HCT116 (cell line): ENCODE data around the gene IDUA. TPM values are rescaled to one million over a fixed set of nuclear protein-coding genes. Genes with fewer than 3 reads are reported as not detected.

Source experiments
- ATAC-seq: fragments of 200-7000 bp; cut with Tn5 transposase; 2 replicates; pipeline ENCODE4 v1.9.1; 2020; ENCODE audit warnings: mild to moderate bottlenecking, moderate library complexity
- BruUV-seq: library from RNA; stranded (reverse); fragments of 400-500 nt; replicated peaks from 2 replicates; lab custom pipeline; 2021; lab: Mats Ljungman, UMichigan
- CTCF ChIA-PET: fragments of 300-600 bp; sonication (Branson Sonifier 250); formaldehyde crosslinking; loops from one replicate; lab custom pipeline; 2021; ENCODE audit warnings: antibody characterized with exemption; lab: Charles Lee
- POLR2A ChIA-PET: fragments of 300-600, 350-600 bp; sonication (Branson Sonifier 250); formaldehyde crosslinking; loops from one replicate; lab custom pipeline; 2021; ENCODE audit warnings: antibody characterized with exemption; lab: Charles Lee
- RAD21 ChIA-PET, 2 experiments: fragments of 300-600 bp; sonication (Branson Sonifier 250); formaldehyde crosslinking; loops; one replicate each; lab custom pipeline; 2023; ENCODE audit warnings: low total read pairs in 2 of 2; ENCODE audit not compliant: uncharacterized antibody in 2 of 2, unreplicated experiment in 2 of 2, low non-redundant PET in 1 of 2; lab: Charles Lee
- DNase-seq: peaks from one replicate; pipeline ENCODE4 v3.0.0-alpha.2; 2010; ENCODE audit warnings: low read depth, low spot score
- H2AFZ ChIP-seq: fragments of 200-600 bp; shearing (Covaris generic), sonication (generic); 2 replicates; pipeline ENCODE4 v1.6.1; 2017; ENCODE audit warnings: low read depth, mixed run types, mixed read lengths, antibody characterized with exemption, low read length; ENCODE audit not compliant: poor library complexity, severe bottlenecking
- H3K27ac ChIP-seq: 2 replicates; pipeline ENCODE4 v1.5.1; 2012; ENCODE audit warnings: low read depth, low read length
- H3K27me3 ChIP-seq: fragments of 200-600 bp; sonication (generic); 2 replicates; pipeline ENCODE4 v1.6.1; 2016; ENCODE audit warnings: mixed run types, low read length, mixed read lengths; ENCODE audit not compliant: insufficient read depth
- H3K36me3 ChIP-seq, 2 experiments: fragments of 200-500 bp in 1 of 2; fragments of 200-600 bp in 1 of 2; sonication (Bioruptor generic) in 1 of 2; sonication (generic) in 1 of 2; 2 replicates each; pipeline versions ENCODE4 v1.5.1 to v1.6.1; 2014 to 2016; ENCODE audit warnings: low read length in 2 of 2, inconsistent platforms in 1 of 2, mixed read lengths in 1 of 2, mixed run types in 1 of 2; ENCODE audit not compliant: insufficient read depth in 2 of 2, control insufficient read depth in 1 of 2
- H3K4me1 ChIP-seq, 2 experiments: fragments of 200-600 bp in 1 of 2; sonication (generic) in 1 of 2; 2 replicates each; pipeline versions ENCODE4 v1.5.1 to v1.6.1; 2012 to 2017; ENCODE audit warnings: low read length in 2 of 2, inconsistent platforms in 1 of 2, mild to moderate bottlenecking in 1 of 2, mixed read lengths in 1 of 2, mixed run types in 1 of 2, moderate library complexity in 1 of 2; ENCODE audit not compliant: insufficient read depth in 2 of 2, control insufficient read depth in 1 of 2
- H3K4me2 ChIP-seq: fragments of 200-600 bp; sonication (generic); 2 replicates; pipeline ENCODE4 v1.6.1; 2017; ENCODE audit warnings: mixed run types, low read length, mixed read lengths
- H3K4me3 ChIP-seq, 2 experiments: fragments of 200-600 bp in 1 of 2; sonication (generic) in 1 of 2; replicated peaks in 1 of 2; 2 replicates each; pipeline ENCODE4 v1.5.1; 2011 to 2016; ENCODE audit warnings: low read length in 2 of 2, control low read depth in 1 of 2, low read depth in 1 of 2, mild to moderate bottlenecking in 1 of 2, mixed read lengths in 1 of 2, mixed run types in 1 of 2
- H3K79me2 ChIP-seq: fragments of 200-600 bp; sonication (generic); 2 replicates; pipeline ENCODE4 v1.6.1; 2017; ENCODE audit warnings: mild to moderate bottlenecking, mixed run types, low read length, moderate library complexity, mixed read lengths; ENCODE audit not compliant: insufficient read depth
- H3K9ac ChIP-seq: fragments of 200-600 bp; sonication (generic); 2 replicates; pipeline ENCODE4 v1.6.1; 2016; ENCODE audit warnings: low read length, mixed read lengths
- H3K9me2 ChIP-seq: fragments of 200-600 bp; sonication (generic), shearing (Covaris generic); 2 replicates; pipeline ENCODE4 v1.6.1; 2017; ENCODE audit warnings: mixed run types, mild to moderate bottlenecking, moderate library complexity; ENCODE audit not compliant: insufficient read depth
- H3K9me3 ChIP-seq, 2 experiments: fragments of 200-500 bp in 1 of 2; fragments of 200-600 bp in 1 of 2; sonication (Bioruptor generic) in 1 of 2; sonication (generic) in 1 of 2; 2 replicates each; pipeline ENCODE4 v1.6.1; 2014 to 2017; ENCODE audit warnings: low read length in 2 of 2, mixed read lengths in 2 of 2, inconsistent platforms in 1 of 2, low read depth in 1 of 2, mild to moderate bottlenecking in 1 of 2, mixed run types in 1 of 2, moderate library complexity in 1 of 2; ENCODE audit not compliant: control insufficient read depth in 1 of 2, insufficient read depth in 1 of 2
- H4K20me1 ChIP-seq: fragments of 200-600 bp; sonication (generic), shearing (Covaris generic); 2 replicates; pipeline ENCODE4 v1.6.1; 2017; ENCODE audit warnings: mixed run types, mild to moderate bottlenecking, moderate library complexity; ENCODE audit not compliant: insufficient read depth
- CBX3 ChIP-seq: IDR thresholded peaks from 2 replicates; pipeline ENCODE4 v1.6.1; 2012; ENCODE audit warnings: low read depth
- CEBPB ChIP-seq: IDR thresholded peaks from 2 replicates; pipeline ENCODE4 v1.6.1; 2012; ENCODE audit warnings: low read depth
- EGR1 ChIP-seq: IDR thresholded peaks from 2 replicates; pipeline ENCODE4 v1.6.1; 2012; ENCODE audit warnings: low read depth
- ELF1 ChIP-seq: IDR thresholded peaks from 2 replicates; pipeline ENCODE4 v1.6.1; 2012; ENCODE audit warnings: low read depth, borderline replicate concordance
- EZH2 ChIP-seq: fragments of 200-600 bp; sonication (generic); IDR thresholded peaks from 2 replicates; pipeline ENCODE4 v1.6.1; 2017; ENCODE audit warnings: antibody characterized with exemption, mixed run types
- JUND ChIP-seq: IDR thresholded peaks from 2 replicates; pipeline ENCODE4 v1.6.1; 2012
- POLR2A ChIP-seq: IDR thresholded peaks from 2 replicates; pipeline ENCODE4 v1.7.0; 2011; ENCODE audit warnings: borderline replicate concordance; ENCODE audit not compliant: insufficient read depth, insufficient read length; ENCODE audit errors: extremely low read depth
- RAD21 ChIP-seq: IDR thresholded peaks from 2 replicates; pipeline ENCODE4 v1.6.1; 2012; ENCODE audit warnings: low read depth, mild to moderate bottlenecking
- SRF ChIP-seq: IDR thresholded peaks from 2 replicates; pipeline ENCODE4 v1.6.1; 2012; ENCODE audit warnings: low read depth
- TCF7L2 ChIP-seq: IDR thresholded peaks from 2 replicates; pipeline ENCODE4 v1.7.0; 2011; ENCODE audit warnings: borderline replicate concordance, inconsistent platforms; ENCODE audit not compliant: insufficient read depth, insufficient read length; ENCODE audit errors: extremely low read depth
- YY1 ChIP-seq: IDR thresholded peaks from 2 replicates; pipeline ENCODE4 v1.6.1; 2011; ENCODE audit warnings: low read length, low read depth, moderate library complexity, mild to moderate bottlenecking; ENCODE audit not compliant: insufficient replicate concordance; ENCODE audit errors: extremely low read depth
- ZFX ChIP-seq: fragments of 450-650 bp; IDR thresholded peaks from 2 replicates; pipeline ENCODE4 v1.6.1; 2017
- ZNF274 ChIP-seq: fragments of 200-500 bp; sonication (Bioruptor generic); IDR thresholded peaks from 2 replicates; pipeline ENCODE4 v1.6.1; 2014; ENCODE audit warnings: mild to moderate bottlenecking, low read depth, low read length, inconsistent platforms
- intact Hi-C: fragments of 100-400 bp; cut with micrococcal nuclease; formaldehyde crosslinking; loops from 2 replicates; pipeline ENCODE4 v1.10.0; 2022
- total RNA-seq: library from RNA; stranded (reverse); gene quantifications from one replicate; pipeline ENCODE4 v1.2.1, GENCODE V29; 2021; ENCODE audit not compliant: unreplicated experiment
- TF ChIP-seq, protein P1 (sequence below): IDR thresholded peaks from 2 replicates; pipeline ENCODE4 v1.6.1; 2012
- TF ChIP-seq, protein P2 (sequence below): IDR thresholded peaks from 2 replicates; pipeline ENCODE4 v1.6.1; 2012; ENCODE audit warnings: low read depth
- TF ChIP-seq, protein P3 (sequence below): IDR thresholded peaks from 2 replicates; pipeline ENCODE4 v1.6.1; 2012
- TF ChIP-seq, protein P4 (sequence below): IDR thresholded peaks from 2 replicates; pipeline ENCODE4 v1.6.1; 2011; ENCODE audit warnings: mild to moderate bottlenecking, low read length, moderate library complexity; ENCODE audit not compliant: insufficient replicate concordance; ENCODE audit errors: extremely low read depth

IDUA gene
- total RNA-seq, 1 experiment from 2014 or later: 28.2 TPM

DNA sequence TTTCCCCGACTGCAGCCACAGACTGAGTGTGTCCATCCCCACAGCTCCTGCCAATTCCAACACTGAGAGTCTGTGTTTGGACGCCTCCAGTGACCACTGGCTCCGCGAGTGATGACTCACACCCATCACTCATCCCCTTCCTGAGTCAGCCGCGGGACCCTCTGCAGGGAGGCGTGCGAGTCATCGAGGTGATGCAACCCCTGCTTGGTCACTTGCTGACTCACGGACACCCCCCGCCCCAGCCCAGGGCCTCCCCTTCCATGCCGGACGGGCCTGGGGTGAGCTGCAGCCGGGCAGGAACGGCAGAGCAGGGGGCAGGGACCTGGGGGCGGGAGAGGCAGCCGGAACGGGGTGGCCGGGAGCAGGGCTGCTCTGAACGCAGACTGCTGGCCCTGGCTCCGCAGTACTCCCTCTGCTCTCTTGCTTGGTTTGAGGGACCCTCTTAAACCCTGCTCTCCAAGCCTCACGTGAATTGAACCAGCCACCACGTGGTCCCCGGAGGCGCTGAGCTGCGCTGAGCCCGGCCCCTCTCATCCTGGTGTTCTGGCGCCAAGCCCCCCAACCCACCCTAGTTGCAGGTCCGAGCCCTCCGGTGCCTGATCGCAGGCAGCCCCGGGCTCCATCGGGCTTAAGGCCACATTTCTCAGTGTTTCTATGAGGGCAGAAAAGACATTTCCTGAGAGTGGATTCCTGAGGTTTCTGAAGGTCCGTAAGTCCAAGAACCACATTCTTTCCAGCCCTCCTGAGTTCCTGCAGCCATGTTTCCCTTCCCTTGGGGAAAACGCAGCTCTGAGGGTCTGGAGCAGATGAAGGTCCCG, 57.0 kb downstream of the IDUA start (continued):
- no peak for TF ChIP-seq ZNF274
- no peak for TF ChIP-seq EZH2
- no peak for TF ChIP-seq RAD21
- TF ChIP-seq, protein P1, sequence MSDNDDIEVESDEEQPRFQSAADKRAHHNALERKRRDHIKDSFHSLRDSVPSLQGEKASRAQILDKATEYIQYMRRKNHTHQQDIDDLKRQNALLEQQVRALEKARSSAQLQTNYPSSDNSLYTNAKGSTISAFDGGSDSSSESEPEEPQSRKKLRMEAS: no peak

DNA sequence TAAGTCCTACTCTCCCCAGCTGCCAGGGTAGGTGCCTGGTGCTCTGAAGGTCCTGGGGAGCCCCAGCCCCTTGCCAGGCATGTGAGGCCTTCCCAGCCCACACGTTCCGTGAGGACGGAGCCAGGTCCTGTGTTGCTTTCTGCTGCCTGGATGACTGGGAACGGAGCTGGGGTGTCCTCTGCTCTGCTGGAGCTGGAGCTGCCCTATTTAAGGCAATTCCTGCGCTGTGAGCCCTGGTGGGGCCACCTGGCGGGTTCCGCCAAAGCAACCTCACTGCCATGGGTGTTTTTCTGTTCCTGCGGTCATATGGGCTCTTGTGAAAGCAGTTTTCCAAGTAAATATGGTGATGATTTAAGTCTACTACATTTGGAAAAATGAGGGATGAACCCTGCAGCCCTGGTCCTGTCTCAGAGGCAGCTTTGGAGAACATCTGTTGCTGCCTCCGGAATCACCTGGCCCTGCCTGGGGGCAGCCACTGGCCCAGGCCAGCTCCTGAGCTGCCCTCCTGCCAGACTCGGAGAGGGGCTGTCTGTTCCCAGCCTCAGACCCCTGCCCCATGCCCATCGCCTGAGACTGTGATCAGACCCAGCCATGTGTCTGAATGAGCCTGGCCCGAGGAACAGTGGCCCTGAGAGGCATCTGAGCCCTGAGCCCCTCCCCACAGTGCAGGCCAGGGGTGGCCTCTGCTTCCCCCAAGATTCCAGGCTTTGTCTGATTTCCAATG, 57.8 kb downstream of the IDUA start:
- peak overlapping the region; percentile 62 for H3K9ac ChIP-seq
- no peak overlapping the region; a peak in 1 of 4 replicates for H3K4me3 ChIP-seq
- peaks cover 50 to 73% of the 10 kb centered on the region in 2 experiments for H3K4me1 ChIP-seq
- no peak for TF ChIP-seq EZH2
- no peak for TF ChIP-seq RAD21
- TF ChIP-seq JUND: no peak
- TF ChIP-seq, protein P2, sequence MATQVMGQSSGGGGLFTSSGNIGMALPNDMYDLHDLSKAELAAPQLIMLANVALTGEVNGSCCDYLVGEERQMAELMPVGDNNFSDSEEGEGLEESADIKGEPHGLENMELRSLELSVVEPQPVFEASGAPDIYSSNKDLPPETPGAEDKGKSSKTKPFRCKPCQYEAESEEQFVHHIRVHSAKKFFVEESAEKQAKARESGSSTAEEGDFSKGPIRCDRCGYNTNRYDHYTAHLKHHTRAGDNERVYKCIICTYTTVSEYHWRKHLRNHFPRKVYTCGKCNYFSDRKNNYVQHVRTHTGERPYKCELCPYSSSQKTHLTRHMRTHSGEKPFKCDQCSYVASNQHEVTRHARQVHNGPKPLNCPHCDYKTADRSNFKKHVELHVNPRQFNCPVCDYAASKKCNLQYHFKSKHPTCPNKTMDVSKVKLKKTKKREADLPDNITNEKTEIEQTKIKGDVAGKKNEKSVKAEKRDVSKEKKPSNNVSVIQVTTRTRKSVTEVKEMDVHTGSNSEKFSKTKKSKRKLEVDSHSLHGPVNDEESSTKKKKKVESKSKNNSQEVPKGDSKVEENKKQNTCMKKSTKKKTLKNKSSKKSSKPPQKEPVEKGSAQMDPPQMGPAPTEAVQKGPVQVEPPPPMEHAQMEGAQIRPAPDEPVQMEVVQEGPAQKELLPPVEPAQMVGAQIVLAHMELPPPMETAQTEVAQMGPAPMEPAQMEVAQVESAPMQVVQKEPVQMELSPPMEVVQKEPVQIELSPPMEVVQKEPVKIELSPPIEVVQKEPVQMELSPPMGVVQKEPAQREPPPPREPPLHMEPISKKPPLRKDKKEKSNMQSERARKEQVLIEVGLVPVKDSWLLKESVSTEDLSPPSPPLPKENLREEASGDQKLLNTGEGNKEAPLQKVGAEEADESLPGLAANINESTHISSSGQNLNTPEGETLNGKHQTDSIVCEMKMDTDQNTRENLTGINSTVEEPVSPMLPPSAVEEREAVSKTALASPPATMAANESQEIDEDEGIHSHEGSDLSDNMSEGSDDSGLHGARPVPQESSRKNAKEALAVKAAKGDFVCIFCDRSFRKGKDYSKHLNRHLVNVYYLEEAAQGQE: no peak
- TF ChIP-seq EGR1: no peak
- TF ChIP-seq CEBPB: no peak
- TF ChIP-seq, protein P3, sequence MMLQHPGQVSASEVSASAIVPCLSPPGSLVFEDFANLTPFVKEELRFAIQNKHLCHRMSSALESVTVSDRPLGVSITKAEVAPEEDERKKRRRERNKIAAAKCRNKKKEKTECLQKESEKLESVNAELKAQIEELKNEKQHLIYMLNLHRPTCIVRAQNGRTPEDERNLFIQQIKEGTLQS: no peak
- no peak for TF ChIP-seq ZFX
- TF ChIP-seq TCF7L2: no peak
- TF ChIP-seq POLR2A: no peak
- TF ChIP-seq ELF1: no peak
- TF ChIP-seq, protein P4, sequence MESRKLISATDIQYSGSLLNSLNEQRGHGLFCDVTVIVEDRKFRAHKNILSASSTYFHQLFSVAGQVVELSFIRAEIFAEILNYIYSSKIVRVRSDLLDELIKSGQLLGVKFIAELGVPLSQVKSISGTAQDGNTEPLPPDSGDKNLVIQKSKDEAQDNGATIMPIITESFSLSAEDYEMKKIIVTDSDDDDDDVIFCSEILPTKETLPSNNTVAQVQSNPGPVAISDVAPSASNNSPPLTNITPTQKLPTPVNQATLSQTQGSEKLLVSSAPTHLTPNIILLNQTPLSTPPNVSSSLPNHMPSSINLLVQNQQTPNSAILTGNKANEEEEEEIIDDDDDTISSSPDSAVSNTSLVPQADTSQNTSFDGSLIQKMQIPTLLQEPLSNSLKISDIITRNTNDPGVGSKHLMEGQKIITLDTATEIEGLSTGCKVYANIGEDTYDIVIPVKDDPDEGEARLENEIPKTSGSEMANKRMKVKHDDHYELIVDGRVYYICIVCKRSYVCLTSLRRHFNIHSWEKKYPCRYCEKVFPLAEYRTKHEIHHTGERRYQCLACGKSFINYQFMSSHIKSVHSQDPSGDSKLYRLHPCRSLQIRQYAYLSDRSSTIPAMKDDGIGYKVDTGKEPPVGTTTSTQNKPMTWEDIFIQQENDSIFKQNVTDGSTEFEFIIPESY: no peak
- TF ChIP-seq YY1: no peak
- TF ChIP-seq CBX3: no peak
- TF ChIP-seq ZNF274: no peak
- TF ChIP-seq SRF: no peak
- ChIA-PET CTCF (interaction anchor here (0.9 kb wide), 1 partner anchor 58 kb away, joined by 3 read pairs; the partner anchor contains the start of gene IDUA), POLR2A (no interaction called here), RAD21 (no interaction called here)
- no peak for ATAC-seq
- H3K36me3 ChIP-seq: no peaks in the 10 kb centered on the region
- no peaks in the 10 kb centered on the region for H4K20me1 ChIP-seq
- H3K9me2 ChIP-seq: no peaks in the 10 kb centered on the region
- H3K27ac ChIP-seq: peak overlapping the region; percentile 79
- DNase-seq: no peak
- peak overlapping the region; percentile 99 for H3K4me2 ChIP-seq
- no peak overlapping the region for H2AFZ ChIP-seq
- intact Hi-C loops: no loop called here
- no peaks in the 10 kb centered on the region for H3K9me3 ChIP-seq
- no TSS peak for BruUV-seq
- H3K27me3 ChIP-seq: no peaks in the 10 kb centered on the region
- H3K79me2 ChIP-seq: no peaks in the 10 kb centered on the region
